Sigmoid colon (tissue), 7 donors: ENCODE results near the gene KLHL15. TPM values are rescaled to one million over a fixed set of nuclear protein-coding genes. Genes with fewer than 3 reads are reported as not detected.

Source experiments
- DNase-seq: peaks from one replicate; pipeline ENCODE4 v3.0.0-alpha.2; 2019
- H3K27ac ChIP-seq, 4 donors: fragments of 200-600 bp; sonication (generic); one replicate each; pipeline ENCODE4 v1.5.1; 2016 to 2019; ENCODE audit warnings: mild to moderate bottlenecking in 1 of 4
- H3K27me3 ChIP-seq, 3 donors: fragments of 200-600 bp; sonication (generic); one replicate each; pipeline ENCODE4 v1.5.1; 2019; ENCODE audit warnings: mild to moderate bottlenecking in 1 of 3
- H3K36me3 ChIP-seq, 4 donors: fragments of 200-600 bp; sonication (generic); one replicate each; pipeline ENCODE4 v1.5.1; 2016 to 2019
- H3K4me1 ChIP-seq, 4 donors: fragments of 200-600 bp; sonication (generic); one replicate each; pipeline ENCODE4 v1.5.1; 2017 to 2019
- H3K4me3 ChIP-seq, 4 donors: fragments of 200-600 bp; sonication (generic); one replicate each; pipeline ENCODE4 v1.5.1; 2017 to 2019; ENCODE audit warnings: mild to moderate bottlenecking in 2 of 4, moderate library complexity in 1 of 4
- H3K9me3 ChIP-seq, 4 donors: fragments of 200-600 bp in 3 of 4; sonication (generic) in 3 of 4; one replicate each; pipeline versions ENCODE4 v1.5.1 to v1.6.1; 2013 to 2019
- CTCF ChIP-seq, 4 experiments: fragments of 450-650 bp in 3 of 4; fragments of 200-600 bp in 1 of 4; IDR thresholded peaks; one replicate each; pipeline ENCODE4 v1.5.1; 2016 to 2019; ENCODE audit warnings: antibody characterized with exemption in 4 of 4, mild to moderate bottlenecking in 3 of 4, moderate library complexity in 2 of 4
- EP300 ChIP-seq, 4 donors: sonication (generic); formaldehyde crosslinking; IDR thresholded peaks; one replicate each; pipeline ENCODE4 v1.6.1; 2017; ENCODE audit warnings: antibody characterized with exemption in 4 of 4
- POLR2A ChIP-seq, 2 donors: fragments of 450-650 bp; IDR thresholded peaks; one replicate each; pipeline ENCODE4 v1.6.1; 2016; ENCODE audit warnings: antibody characterized with exemption in 2 of 2, mild to moderate bottlenecking in 2 of 2, moderate library complexity in 2 of 2
- POLR2AphosphoS5 ChIP-seq, 4 donors: sonication (generic); formaldehyde crosslinking; IDR thresholded peaks; one replicate each; pipeline ENCODE4 v1.6.1; 2017; ENCODE audit warnings: antibody characterized with exemption in 4 of 4
- WGBS, 2 donors: extraction: QIAGEN DNeasy Blood & Tissue Kit; methylation state at CpG; one replicate each; pipeline ENCODE4 v1.1.7; 2013; 5-methylcytosine and 5-hydroxymethylcytosine counted together
- intact Hi-C: fragments of 100-400 bp; cut with DNase I; formaldehyde crosslinking; loops from one replicate; pipeline ENCODE4 v1.15.1; 2023
- polyA plus RNA-seq, 3 donors: library from polyadenylated mRNA; stranded (reverse); fragments of 200-250 nt; gene quantifications; one replicate each; pipeline ENCODE4 v1.2.3, GENCODE V29; 2013
- total RNA-seq, 4 donors: library from RNA; depleted of rRNA; stranded (reverse); fragments of >200 nt; gene quantifications; one replicate each; pipeline ENCODE4 v1.1.0, GENCODE V29; 2016
- donor health status: healthy with polysubstance abuse.
- donor health status: Bipolar disorder and iron deficiency.
- donor health status: healthy.

The KLHL15 gene
- total and polyA plus RNA-seq, 7 donors = 0.60 to 15.1 (median 8.0) TPM

GRCh38 chrX:24030597-24030996, 3.6 kb upstream of the KLHL15 start:
- Histone ChIP-seq H3K36me3 (no peaks in the 10 kb centered on the region), H3K4me3 (no peak overlapping the region), H3K9me3 (no peaks in the 10 kb centered on the region), H3K27me3 (peaks cover 0 to 3% (median 0%) of the 10 kb centered on the region in 3 donors), H3K27ac (no peak overlapping the region), H3K4me1 (no peaks in the 10 kb centered on the region)
- intact Hi-C loops = no loop called here
- TF ChIP-seq CTCF (IDR thresholded peaks at IDR 0.05) (no peak), POLR2A (IDR thresholded peaks at IDR 0.05) (no peak), EP300 (IDR thresholded peaks at IDR 0.05) (no peak), POLR2AphosphoS5 (IDR thresholded peaks at IDR 0.05) (no peak)
- DNase-seq = no peak
- 88 to 91% methylated on average over 5 of the region's 5 CpGs for WGBS, 2 donors

- intact Hi-C loops = no loop called here
- Histone ChIP-seq H3K36me3 (no peaks in the 10 kb centered on the region), H3K27me3 (no peaks in the 10 kb centered on the region), H3K9me3 (no peaks in the 10 kb centered on the region), H3K4me3 (no peak overlapping the region), H3K4me1 (no peaks in the 10 kb centered on the region), H3K27ac (no peak overlapping the region)
- 92 to 96% methylated on average over 6 of the region's 6 CpGs for WGBS, 2 donors
- no peak for DNase-seq
- TF ChIP-seq POLR2A (IDR thresholded peaks at IDR 0.05) = no peak
- no peak for TF ChIP-seq CTCF (IDR thresholded peaks at IDR 0.05)
- TF ChIP-seq POLR2AphosphoS5 (IDR thresholded peaks at IDR 0.05) = no peak
- no peak for TF ChIP-seq EP300 (IDR thresholded peaks at IDR 0.05)
Measured at GRCh38 chrX:24027985-24028384, 999 bp upstream of the KLHL15 start.

- Histone ChIP-seq H3K4me1 (no peaks in the 10 kb centered on the region), H3K9me3 (no peaks in the 10 kb centered on the region), H3K27me3 (no peaks in the 10 kb centered on the region), H3K4me3 (peak overlapping the region in 3 of 4 donors; percentile 78 to 83 (median 80)), H3K27ac (peak overlapping the region; percentile 93 to 98 (median 96)), H3K36me3 (no peaks in the 10 kb centered on the region)
- no peak for DNase-seq
- TF ChIP-seq POLR2AphosphoS5 (IDR thresholded peaks at IDR 0.05) (no peak), CTCF (IDR thresholded peaks at IDR 0.05) (no peak), EP300 (IDR thresholded peaks at IDR 0.05) (no peak), POLR2A (IDR thresholded peaks at IDR 0.05) (no peak)
- 17 to 18% methylated on average over 13 of the region's 13 CpGs for WGBS, 2 donors
- intact Hi-C loops = no loop called here
Measured at GRCh38 chrX:24026432-24026831, 554 bp downstream of the KLHL15 start.

GRCh38 chrX:24025741-24026403, 1.1 kb downstream of the KLHL15 start:
- peak; percentile 79 for DNase-seq
- intact Hi-C loops = loop anchor here (1.0 to 2.0 kb wide), 3 partner anchors 119 to 283 kb away; partner anchors contain the start of genes ACOT9, APOO and SAT1
- 1% methylated on average over 46 of the region's 46 CpGs for WGBS, 2 donors
- TF ChIP-seq CTCF (IDR thresholded peaks at IDR 0.05) (no peak), EP300 (IDR thresholded peaks at IDR 0.05) (no peak), POLR2AphosphoS5 (IDR thresholded peaks at IDR 0.05) (peak in 2 of 4 donors; percentile 56 to 61), POLR2A (IDR thresholded peaks at IDR 0.05) (no peak)
- H3K27me3 ChIP-seq = no peaks in the 10 kb centered on the region
- no peaks in the 10 kb centered on the region for H3K36me3 ChIP-seq
- H3K4me1 ChIP-seq = peaks cover 0 to 3% (median 0%) of the 10 kb centered on the region in 4 donors
- no peaks in the 10 kb centered on the region for H3K9me3 ChIP-seq
- peak overlapping the region; percentile 54 to 83 (median 79) for H3K4me3 ChIP-seq
- peak overlapping the region; percentile 93 to 98 (median 96) for H3K27ac ChIP-seq
